Activated B cell treated with CpG ODN at 0.5 μM for 24 hours (primary cell): ENCODE measurements around the gene CENPT. TPM values are rescaled to one million over a fixed set of nuclear protein-coding genes. Genes with fewer than 3 reads are reported as not detected.
A peak's percentile ranks its signal among the peaks of the same experiment; 100 is the strongest.

ENCODE experiments used
- ATAC-seq: fragments of 200-7000 bp; cut with Tn5 transposase; one replicate; pipeline ENCODE4 v1.10.0; 2021; ENCODE audit warnings: low read depth, mild to moderate bottlenecking, moderate library complexity
- CTCF ChIA-PET: fragments of 350-600 bp; sonication (Branson Sonifier 250); formaldehyde crosslinking; loops from one replicate; lab custom pipeline; 2021; ENCODE audit warnings: antibody characterized with exemption; lab: Charles Lee
- POLR2A ChIA-PET: fragments of 350-600 bp; sonication (Branson Sonifier 250); formaldehyde crosslinking; loops from one replicate; lab custom pipeline; 2021; ENCODE audit warnings: antibody characterized with exemption; lab: Charles Lee
- DNase-seq: peaks from one replicate; pipeline ENCODE4 v3.0.0; 2022
- H3K27ac Mint-ChIP-seq: one replicate; pipeline ENCODE4 v1.8.0; 2020; ENCODE audit warnings: mixed read lengths
- H3K27me3 Mint-ChIP-seq: one replicate; pipeline ENCODE4 v1.8.0; 2021; ENCODE audit warnings: mixed read lengths
- H3K36me3 Mint-ChIP-seq: one replicate; pipeline ENCODE4 v1.8.0; 2021; ENCODE audit warnings: low read depth, mixed read lengths
- H3K4me1 Mint-ChIP-seq: one replicate; pipeline ENCODE4 v1.8.0; 2021; ENCODE audit warnings: mixed read lengths
- H3K4me3 Mint-ChIP-seq: one replicate; pipeline ENCODE4 v1.8.0; 2020; ENCODE audit warnings: mild to moderate bottlenecking, mixed read lengths
- H3K9me3 Mint-ChIP-seq: one replicate; pipeline ENCODE4 v1.8.0; 2020; ENCODE audit warnings: mixed read lengths
- CTCF ChIP-seq: fragments of 200-600 bp; IDR thresholded peaks from one replicate; pipeline ENCODE4 v1.8.0; 2022; ENCODE audit warnings: antibody characterized with exemption, mild to moderate bottlenecking
- intact Hi-C: fragments of 100-400 bp; cut with micrococcal nuclease; formaldehyde crosslinking; loops from one replicate; pipeline ENCODE4 v1.15.1; 2024
- total RNA-seq: library from RNA; stranded (reverse); gene quantifications from 2 replicates; pipeline ENCODE4 v1.2.3, GENCODE V29; 2022

Gene CENPT
- total RNA-seq, 1 donor from 2014 or later, result 54.2 TPM

- POLR2A ChIA-PET, result interaction anchor here (0.6 to 1.1 kb wide), 2 partner anchors 11 to 99 kb away, joined by 3 read pairs; partner anchors contain the start of gene EDC4
- no peak for ATAC-seq
- Mint-ChIP-seq H3K27ac (no peak within 1 kb of the TSS), H3K9me3 (no peaks in the 10 kb centered on the region), H3K36me3 (peaks cover 58% of the 10 kb centered on the region), H3K4me1 (no peaks in the 10 kb centered on the region), H3K27me3 (no peaks in the 10 kb centered on the region), H3K4me3 (no peak within 1 kb of the TSS)
- CTCF ChIA-PET, result interaction anchor here (0.9 to 5.8 kb wide), 17 partner anchors 7 to 393 kb away, joined by 3 to 79 read pairs (median 5); partner anchors contain the start of genes DDX28 and DUS2
- TF ChIP-seq CTCF, result no peak
- intact Hi-C loops, result no loop called here
- DNase-seq, result no peak
Measured at GRCh38 chr16:67884684-67885083, 37.2 kb upstream of the CENPT start, which contains the start of gene NRN1L. Gene NRN1L, plus strand, starts transcription at chr16:67884885. Its CDS starts 19 bp downstream, at chr16:67884904.

DNA sequence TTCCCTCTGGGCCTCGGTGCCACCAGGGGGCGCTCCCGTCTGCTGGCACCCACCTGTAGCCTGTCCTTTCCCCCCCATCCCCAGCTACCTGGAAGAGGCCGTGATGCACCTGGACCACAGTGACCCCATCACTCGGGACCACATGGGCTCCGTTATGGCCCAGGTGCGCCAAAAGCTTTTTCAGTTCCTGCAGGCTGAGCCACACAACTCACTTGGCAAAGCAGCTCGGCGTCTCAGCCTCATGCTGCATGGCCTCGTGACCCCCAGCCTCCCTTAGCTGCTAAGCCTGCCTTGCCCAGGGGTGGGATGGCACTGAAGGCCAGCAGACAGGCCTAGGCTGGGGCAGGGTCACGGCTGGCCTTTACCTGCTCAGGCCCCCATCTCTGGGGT is 36.4 kb upstream of the CENPT start:
- peak; percentile 63 for TF ChIP-seq CTCF
- no peak overlapping the region for H3K27ac Mint-ChIP-seq

GRCh38 chr16:67883146-67883871 is 35.8 kb upstream of the CENPT start:
- CTCF ChIA-PET, result interaction anchor here (0.6 to 5.8 kb wide), 41 partner anchors 9 to 392 kb away, joined by 3 to 79 read pairs (median 4); no protein-coding TSS in a partner anchor
- intact Hi-C loops, result loop anchor here (1.0 kb wide), 5 partner anchors 45 to 346 kb away; no protein-coding TSS in a partner anchor

More for the DNA sequence above, 36.4 kb upstream of the CENPT start:
- H3K9me3 Mint-ChIP-seq, result no peaks in the 10 kb centered on the region
- intact Hi-C loops, result loop anchor here (1.0 kb wide), 5 partner anchors 44 to 345 kb away; no protein-coding TSS in a partner anchor
- ATAC-seq, result peak; percentile 90
- DNase-seq, result peak; percentile 75
- peaks cover 66% of the 10 kb centered on the region for H3K36me3 Mint-ChIP-seq
- H3K27me3 Mint-ChIP-seq, result no peaks in the 10 kb centered on the region
- ChIA-PET CTCF (interaction anchor here (0.6 to 5.8 kb wide), 44 partner anchors 8 to 393 kb away, joined by 3 to 79 read pairs (median 4); partner anchors contain the start of genes DDX28 and DUS2), POLR2A (interaction anchor here (1.0 to 1.2 kb wide), 5 partner anchors 14 to 211 kb away, joined by 3 to 14 read pairs (median 3); no protein-coding TSS in a partner anchor)
- no peaks in the 10 kb centered on the region for H3K4me1 Mint-ChIP-seq
- H3K4me3 Mint-ChIP-seq, result no peak overlapping the region

GRCh38 chr16:67882374-67883145 is 35.1 kb upstream of the CENPT start:
- ChIA-PET POLR2A (interaction anchor here (0.6 kb wide), 1 partner anchor 44 kb away, joined by 4 read pairs; no protein-coding TSS in a partner anchor), CTCF (interaction anchor here (0.7 to 5.8 kb wide), 13 partner anchors 8 to 346 kb away, joined by 3 to 79 read pairs (median 4); no protein-coding TSS in a partner anchor)
- intact Hi-C loops, result loop anchor here (1.0 kb wide), 5 partner anchors 46 to 347 kb away; no protein-coding TSS in a partner anchor
- Mint-ChIP-seq H3K9me3 (no peaks in the 10 kb centered on the region), H3K27me3 (no peaks in the 10 kb centered on the region), H3K4me3 (no peak overlapping the region), H3K36me3 (peaks cover 79% of the 10 kb centered on the region), H3K4me1 (no peaks in the 10 kb centered on the region), H3K27ac (no peak overlapping the region)
- DNase-seq, result no peak
- no peak for TF ChIP-seq CTCF
- no peak for ATAC-seq

More at GRCh38 chr16:67883146-67883871, 35.8 kb upstream of the CENPT start:
- TF ChIP-seq CTCF, result no peak
- POLR2A ChIA-PET, result interaction anchor here (1.0 to 1.2 kb wide), 5 partner anchors 14 to 211 kb away, joined by 3 to 14 read pairs (median 3); no protein-coding TSS in a partner anchor
- H3K4me1 Mint-ChIP-seq, result no peaks in the 10 kb centered on the region
- H3K27ac Mint-ChIP-seq, result no peak overlapping the region
- no peaks in the 10 kb centered on the region for H3K27me3 Mint-ChIP-seq
- peaks cover 72% of the 10 kb centered on the region for H3K36me3 Mint-ChIP-seq
- ATAC-seq (no peak), DNase-seq (no peak)
- no peaks in the 10 kb centered on the region for H3K9me3 Mint-ChIP-seq
- no peak overlapping the region for H3K4me3 Mint-ChIP-seq
